Measurements from ENCODE around the gene CYP24A1.

- TF ChIP-seq CTCF (IDR thresholded peaks at IDR 0.05) (no peak), POLR2A (IDR thresholded peaks at IDR 0.05) (no peak)
These were observed 3.7 kb downstream of the CYP24A1 start for GRCh38 chr20:54170026-54170471.

All from gastroesophageal sphincter (tissue), 3 donors.